Upper lobe of right lung (tissue), 1 donor: ENCODE results near the gene CXCL13. TPM values are rescaled to one million over a fixed set of nuclear protein-coding genes. Genes with fewer than 3 reads are reported as not detected.

ENCODE experiments used
- ATAC-seq: fragments of 200-7000 bp; cut with Tn5 transposase; one replicate; pipeline ENCODE4 v1.9.1; 2020; ENCODE audit warnings: mild to moderate bottlenecking, moderate library complexity
- DNase-seq: peaks from one replicate; pipeline ENCODE4 v3.0.0-alpha.2; 2020
- H3K27ac ChIP-seq: fragments of 200-600 bp; one replicate; pipeline ENCODE4 v1.8.0; 2022
- H3K27me3 ChIP-seq: fragments of 200-600 bp; one replicate; pipeline ENCODE4 v1.8.0; 2022; ENCODE audit warnings: mild to moderate bottlenecking
- H3K36me3 ChIP-seq: fragments of 200-600 bp; one replicate; pipeline ENCODE4 v1.8.0; 2022
- H3K4me1 ChIP-seq: fragments of 200-600 bp; one replicate; pipeline ENCODE4 v1.8.0; 2022
- H3K4me3 ChIP-seq: fragments of 200-600 bp; one replicate; pipeline ENCODE4 v1.8.0; 2022; ENCODE audit warnings: mild to moderate bottlenecking
- H3K9me3 ChIP-seq: fragments of 200-600 bp; one replicate; pipeline ENCODE4 v1.8.0; 2022
- intact Hi-C: fragments of 100-400 bp; cut with DNase I; formaldehyde crosslinking; loops from one replicate; pipeline ENCODE4 v1.11.0; 2022
- total RNA-seq: library from RNA; stranded (reverse); fragmentation: NEBNext Ultra II Directional; extraction: Animal tissue kit (Norgen Biotek cat#: 25700); gene quantifications from one replicate; pipeline ENCODE4 v1.2.1, GENCODE V29; 2021
- TF ChIP-seq, protein P1 (sequence below): fragments of 200-600 bp; IDR thresholded peaks from one replicate; pipeline ENCODE4 v1.8.0; 2022; ENCODE audit warnings: antibody characterized with exemption
- donor health status: DM: no; HTN: yes; CAD: no; lungs with severe emphysema.

CXCL13 gene
- total RNA-seq, 1 donor from 2014 or later = not detected

DNA sequence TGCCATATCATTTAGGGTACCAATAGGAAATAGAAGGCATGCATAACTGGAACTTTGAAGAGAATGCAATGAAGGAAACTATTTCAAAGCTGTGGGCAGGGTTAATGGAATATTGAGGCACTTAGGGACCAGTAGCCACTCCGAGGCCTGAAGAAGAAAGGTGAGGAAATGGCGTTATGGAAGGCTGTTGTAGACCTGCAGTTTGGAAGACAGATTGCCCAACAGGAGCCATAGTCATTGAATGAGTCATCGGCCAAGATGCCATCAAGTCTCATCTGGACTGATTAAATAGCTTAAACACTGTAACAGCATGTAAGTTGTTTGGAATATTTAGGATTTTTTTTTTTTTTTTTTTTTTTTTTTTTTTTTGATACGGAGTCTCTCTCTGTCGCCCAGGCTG lies 11.6 kb downstream of the CXCL13 start:
- TF ChIP-seq, protein P1, sequence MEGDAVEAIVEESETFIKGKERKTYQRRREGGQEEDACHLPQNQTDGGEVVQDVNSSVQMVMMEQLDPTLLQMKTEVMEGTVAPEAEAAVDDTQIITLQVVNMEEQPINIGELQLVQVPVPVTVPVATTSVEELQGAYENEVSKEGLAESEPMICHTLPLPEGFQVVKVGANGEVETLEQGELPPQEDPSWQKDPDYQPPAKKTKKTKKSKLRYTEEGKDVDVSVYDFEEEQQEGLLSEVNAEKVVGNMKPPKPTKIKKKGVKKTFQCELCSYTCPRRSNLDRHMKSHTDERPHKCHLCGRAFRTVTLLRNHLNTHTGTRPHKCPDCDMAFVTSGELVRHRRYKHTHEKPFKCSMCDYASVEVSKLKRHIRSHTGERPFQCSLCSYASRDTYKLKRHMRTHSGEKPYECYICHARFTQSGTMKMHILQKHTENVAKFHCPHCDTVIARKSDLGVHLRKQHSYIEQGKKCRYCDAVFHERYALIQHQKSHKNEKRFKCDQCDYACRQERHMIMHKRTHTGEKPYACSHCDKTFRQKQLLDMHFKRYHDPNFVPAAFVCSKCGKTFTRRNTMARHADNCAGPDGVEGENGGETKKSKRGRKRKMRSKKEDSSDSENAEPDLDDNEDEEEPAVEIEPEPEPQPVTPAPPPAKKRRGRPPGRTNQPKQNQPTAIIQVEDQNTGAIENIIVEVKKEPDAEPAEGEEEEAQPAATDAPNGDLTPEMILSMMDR = no peak
- Histone ChIP-seq H3K27me3 (no peaks in the 10 kb centered on the region), H3K27ac (no peak overlapping the region), H3K36me3 (no peaks in the 10 kb centered on the region), H3K9me3 (no peaks in the 10 kb centered on the region), H3K4me3 (no peak overlapping the region), H3K4me1 (no peaks in the 10 kb centered on the region)
- no peak for ATAC-seq
- intact Hi-C loops = loop anchor here (10.0 kb wide), 1 partner anchor 232 kb away; no protein-coding TSS in a partner anchor
- DNase-seq = no peak

DNA sequence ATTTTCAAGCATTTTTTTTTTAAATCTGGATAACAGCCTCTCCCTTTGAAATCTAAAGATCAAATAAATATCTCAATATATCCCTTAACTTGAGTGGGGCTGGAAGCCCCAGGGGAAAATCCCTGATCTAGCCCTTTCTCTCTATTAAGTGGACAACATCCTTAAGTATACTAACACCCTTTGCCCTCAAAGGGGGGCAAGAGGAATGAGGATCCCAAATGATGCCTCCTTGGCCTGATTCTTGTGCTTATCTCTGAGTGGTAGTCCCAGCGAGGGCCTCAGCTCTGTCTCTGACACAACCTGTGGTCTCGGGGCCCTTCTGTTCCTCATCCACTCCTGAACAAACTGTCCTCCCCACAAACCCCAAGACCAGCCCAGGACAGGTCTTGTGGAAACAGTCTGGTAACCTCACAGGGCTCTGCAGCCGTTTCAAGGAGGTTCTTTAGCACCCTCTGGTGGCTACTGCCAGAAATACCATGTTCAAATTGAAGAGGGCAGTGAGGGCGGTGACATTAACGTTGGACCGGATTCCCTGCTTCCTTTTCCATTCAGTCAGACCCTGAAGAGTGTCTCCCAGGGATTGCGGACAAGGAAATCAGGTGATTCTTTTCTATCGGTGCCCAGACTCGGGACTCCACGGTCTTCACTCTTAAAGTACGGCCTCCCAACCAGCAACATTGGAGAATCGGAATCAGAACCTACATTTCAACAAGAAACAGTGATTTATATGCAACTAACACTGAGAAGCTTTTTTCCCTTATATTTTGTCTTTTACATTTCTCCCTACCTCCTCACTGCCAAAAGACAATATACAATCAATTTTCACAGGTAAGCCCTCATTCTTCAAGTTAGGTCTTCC lies 13.0 kb downstream of the CXCL13 start:
- Histone ChIP-seq H3K9me3 (no peaks in the 10 kb centered on the region), H3K27me3 (no peaks in the 10 kb centered on the region), H3K36me3 (no peaks in the 10 kb centered on the region), H3K27ac (no peak overlapping the region), H3K4me3 (no peak overlapping the region), H3K4me1 (no peaks in the 10 kb centered on the region)
- TF ChIP-seq, protein P1 = peak; percentile 80
- ATAC-seq (peak; percentile 99), DNase-seq (no peak)
- intact Hi-C loops = loop anchor here (10.0 kb wide), 1 partner anchor 234 kb away; no protein-coding TSS in a partner anchor

DNA sequence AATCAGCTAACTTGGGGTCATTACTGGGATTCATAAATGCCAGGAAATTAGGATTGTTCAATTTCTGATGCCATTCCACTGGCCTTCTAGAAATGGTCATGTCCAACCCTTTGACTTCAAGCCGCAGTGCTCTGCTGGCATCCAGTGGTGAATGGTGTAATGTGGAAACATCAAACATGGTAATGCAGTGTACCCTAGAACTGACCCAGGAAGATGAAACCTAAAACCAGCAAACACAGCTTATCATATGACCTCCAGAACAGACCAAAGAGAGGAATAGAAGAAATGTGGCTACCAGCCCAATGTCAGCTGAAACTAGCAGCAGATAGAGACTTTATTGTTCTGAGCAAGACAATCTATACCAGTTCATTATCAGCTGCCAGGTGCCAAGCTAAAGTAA lies 13.8 kb downstream of the CXCL13 start:
- no peak for DNase-seq
- H3K27me3 ChIP-seq = no peaks in the 10 kb centered on the region
- TF ChIP-seq, protein P1 = no peak
- H3K9me3 ChIP-seq = no peaks in the 10 kb centered on the region
- no peak for ATAC-seq
- no peaks in the 10 kb centered on the region for H3K4me1 ChIP-seq
- no peak overlapping the region for H3K4me3 ChIP-seq
- H3K36me3 ChIP-seq = no peaks in the 10 kb centered on the region
- no peak overlapping the region for H3K27ac ChIP-seq
- intact Hi-C loops = loop anchor here (10.0 kb wide), 1 partner anchor 235 kb away; no protein-coding TSS in a partner anchor

DNA sequence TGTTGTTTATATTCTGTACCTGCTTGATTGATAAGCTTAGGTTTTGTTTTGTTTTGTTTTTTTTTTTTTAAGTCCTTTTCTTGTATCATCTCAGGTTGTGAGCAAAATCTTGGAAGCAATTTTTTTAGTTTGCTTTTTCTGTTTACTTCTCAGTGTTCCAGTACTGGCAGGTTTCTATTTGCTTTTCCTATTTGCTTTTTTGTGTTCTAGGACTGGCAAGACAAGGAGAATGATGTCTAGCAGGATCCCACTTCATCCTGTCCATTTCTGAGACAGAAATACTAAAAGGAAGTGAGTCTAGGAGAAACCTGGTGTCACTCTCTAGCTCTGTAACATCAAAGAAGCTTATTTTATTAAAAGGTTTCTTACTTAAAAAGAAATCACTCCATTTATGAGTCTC lies 15.6 kb downstream of the CXCL13 start:
- ATAC-seq = no peak

DNA sequence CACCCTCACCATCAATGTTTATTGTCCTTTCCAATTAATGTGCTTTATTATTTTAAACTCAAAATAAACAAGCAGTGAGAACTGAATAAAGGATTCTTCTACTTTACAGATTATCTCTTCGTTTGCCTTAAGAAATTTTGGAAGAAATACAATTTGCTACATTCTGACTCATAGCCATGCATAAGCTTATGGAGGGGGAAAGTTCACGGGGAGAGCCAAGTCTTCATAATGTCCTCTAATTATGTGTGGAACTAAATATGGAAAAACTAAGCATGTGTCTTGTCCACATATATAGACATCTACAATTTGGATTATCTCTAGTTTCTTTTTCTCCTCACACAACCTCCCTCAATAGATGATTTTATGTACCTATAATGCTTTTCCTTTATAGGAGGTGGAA lies 17.5 kb downstream of the CXCL13 start:
- intact Hi-C loops = no loop called here
- Histone ChIP-seq H3K27ac (no peak overlapping the region), H3K4me3 (no peak overlapping the region), H3K9me3 (no peaks in the 10 kb centered on the region), H3K36me3 (no peaks in the 10 kb centered on the region), H3K4me1 (no peaks in the 10 kb centered on the region), H3K27me3 (no peaks in the 10 kb centered on the region)
- DNase-seq (no peak), ATAC-seq (no peak)
- TF ChIP-seq, protein P1 = no peak

More for the DNA sequence above, 15.6 kb downstream of the CXCL13 start:
- Histone ChIP-seq H3K9me3 (no peaks in the 10 kb centered on the region), H3K27ac (no peak overlapping the region), H3K4me1 (no peaks in the 10 kb centered on the region), H3K27me3 (no peaks in the 10 kb centered on the region), H3K36me3 (no peaks in the 10 kb centered on the region), H3K4me3 (no peak overlapping the region)
- TF ChIP-seq, protein P1 = no peak
- no peak for DNase-seq
- intact Hi-C loops = no loop called here
